Measurements from ENCODE around the gene ABTB1.
A peak's percentile ranks its signal among the peaks of the same experiment; 100 is the strongest.

Gene ABTB1

DNA sequence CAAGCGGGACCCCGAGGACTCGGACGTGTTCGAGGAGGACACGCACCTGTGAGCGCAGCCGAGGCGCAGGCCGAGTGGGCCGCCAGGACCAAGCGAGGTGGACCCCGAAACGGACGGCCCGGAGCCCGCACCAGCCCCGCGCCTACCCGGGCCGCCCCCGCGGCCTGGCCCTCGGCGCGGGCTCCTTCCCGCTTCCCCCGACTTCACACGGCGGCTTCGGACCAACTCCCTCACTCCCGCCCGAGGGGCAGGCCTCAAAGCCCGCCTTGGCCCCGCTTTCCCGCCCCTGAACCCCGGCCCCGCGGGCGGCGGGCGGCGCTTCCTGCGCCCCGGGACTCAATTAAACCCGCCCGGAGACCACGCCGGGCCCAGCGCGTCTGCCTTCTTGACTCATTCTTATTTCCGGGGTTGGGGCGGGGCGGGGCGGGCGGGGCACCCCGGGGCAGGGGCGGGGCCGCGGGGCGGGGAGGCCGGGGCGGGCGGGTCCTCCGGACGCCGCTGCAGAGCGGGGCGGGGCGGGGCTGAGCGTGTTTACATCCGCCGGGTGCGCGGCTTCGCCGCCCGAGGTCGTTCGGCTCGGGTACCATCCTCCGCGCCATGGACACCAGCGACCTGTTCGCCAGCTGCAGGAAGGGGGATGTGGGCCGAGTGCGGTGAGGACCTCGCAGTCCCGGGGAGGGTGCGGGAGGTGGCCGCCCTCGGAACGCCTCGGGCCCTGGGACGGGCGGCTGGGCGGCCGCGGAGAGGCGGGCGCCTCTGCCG lies at the start of gene ABTB1:
ABTB1 (plus strand) TSS at position 524 of the 762 bp plus-strand sequence; CDS start at position 598, 74 bp downstream.
- DNase-seq = peak; percentile 70 to 89 (median 76)

DNA sequence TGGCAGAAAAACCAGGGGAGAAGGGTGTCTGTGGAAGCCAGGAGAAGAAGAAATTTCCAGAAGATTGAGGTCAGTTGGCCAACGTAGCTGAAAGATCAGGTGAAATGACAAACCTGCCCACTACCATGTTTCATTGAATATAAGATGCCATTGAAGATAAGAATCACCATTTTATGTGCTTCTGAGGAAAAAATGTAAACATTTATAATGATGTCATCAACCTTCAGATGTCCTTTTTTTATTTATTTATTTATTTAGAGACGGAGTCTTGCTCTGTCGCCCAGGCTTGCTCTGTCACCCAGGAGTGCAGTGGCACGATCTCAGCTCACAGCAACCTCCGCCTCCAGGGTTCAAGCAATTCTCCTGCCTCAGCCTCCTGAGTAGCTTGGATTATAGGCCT lies 48.7 kb upstream of the ABTB1 start:
- no peak for DNase-seq

DNA sequence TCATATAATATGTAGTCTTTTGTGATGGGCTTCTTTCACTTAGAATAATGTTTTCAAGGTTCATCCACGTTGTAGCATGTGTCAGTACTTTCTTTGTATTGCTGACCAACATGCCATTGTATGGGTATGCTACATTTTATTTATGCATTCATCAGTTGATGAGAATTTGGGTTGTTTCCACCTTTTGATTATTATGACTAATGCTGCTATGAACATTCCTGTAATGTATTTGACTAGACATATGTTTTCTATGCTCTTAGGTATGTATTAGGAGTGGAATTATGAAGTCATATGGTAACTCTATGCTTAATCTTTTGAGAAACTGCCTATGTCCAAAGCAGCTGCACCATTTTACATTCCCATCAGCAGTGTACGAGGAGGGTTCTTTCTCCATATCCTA lies 46.9 kb upstream of the ABTB1 start:
- DNase-seq = no peak

DNA sequence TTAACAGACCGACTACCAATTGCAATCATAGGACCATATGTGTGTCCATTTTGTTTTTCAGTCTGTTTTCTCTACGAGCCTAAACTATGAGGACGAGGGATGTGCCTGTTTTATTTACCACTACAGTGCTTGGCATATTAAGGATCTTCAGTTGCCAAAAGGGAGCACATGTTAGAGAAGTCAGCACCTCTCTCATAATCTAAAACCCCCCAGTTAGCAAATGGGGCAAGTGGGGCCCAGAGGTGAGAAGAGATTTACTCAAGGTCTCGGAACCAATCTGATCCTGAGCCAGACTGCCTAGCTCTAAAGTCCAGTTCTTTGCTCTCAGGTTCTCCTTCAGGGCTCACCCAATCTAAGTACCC lies 44.3 kb upstream of the ABTB1 start:
- DNase-seq = no peak

DNA sequence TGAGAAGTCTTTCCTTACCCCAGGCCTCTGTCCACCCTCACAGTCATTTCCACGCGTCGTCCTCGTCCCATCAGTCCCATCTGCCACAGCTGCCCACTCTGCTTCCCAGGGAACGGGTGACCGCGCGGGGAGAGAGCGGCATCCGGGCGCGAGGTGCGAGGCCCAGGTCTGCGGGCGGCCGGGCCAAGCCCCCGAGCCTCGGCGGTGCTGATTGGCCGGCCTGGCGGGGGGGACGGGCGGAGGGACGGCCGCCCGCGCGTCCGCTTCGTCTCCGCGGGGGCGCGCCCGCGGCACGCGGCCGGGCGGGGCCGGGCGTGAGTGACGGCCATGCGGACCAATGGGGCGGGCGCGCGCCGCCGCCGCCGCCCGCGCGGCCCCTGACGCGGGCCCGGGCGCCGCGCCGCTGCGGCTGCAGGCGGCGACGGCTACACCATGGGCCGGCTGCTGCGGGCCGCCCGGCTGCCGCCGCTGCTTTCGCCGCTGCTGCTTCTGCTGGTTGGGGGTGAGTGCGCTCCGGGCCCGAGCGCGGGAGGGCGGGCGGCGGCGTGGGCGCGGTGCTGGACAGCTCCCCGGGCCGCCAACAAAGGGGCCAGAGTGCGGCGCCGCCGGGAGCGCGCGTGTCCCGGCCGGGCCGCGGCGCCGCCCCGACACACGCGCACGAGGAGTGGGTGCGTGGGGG lies 43.8 kb upstream of the ABTB1 start, which contains the start of gene PODXL2:
PODXL2 (plus strand) TSS at position 398 of the 679 bp plus-strand sequence; CDS start at position 433, 35 bp downstream.
- peak in 1 of 4 experiments; percentile 25 for DNase-seq

DNA sequence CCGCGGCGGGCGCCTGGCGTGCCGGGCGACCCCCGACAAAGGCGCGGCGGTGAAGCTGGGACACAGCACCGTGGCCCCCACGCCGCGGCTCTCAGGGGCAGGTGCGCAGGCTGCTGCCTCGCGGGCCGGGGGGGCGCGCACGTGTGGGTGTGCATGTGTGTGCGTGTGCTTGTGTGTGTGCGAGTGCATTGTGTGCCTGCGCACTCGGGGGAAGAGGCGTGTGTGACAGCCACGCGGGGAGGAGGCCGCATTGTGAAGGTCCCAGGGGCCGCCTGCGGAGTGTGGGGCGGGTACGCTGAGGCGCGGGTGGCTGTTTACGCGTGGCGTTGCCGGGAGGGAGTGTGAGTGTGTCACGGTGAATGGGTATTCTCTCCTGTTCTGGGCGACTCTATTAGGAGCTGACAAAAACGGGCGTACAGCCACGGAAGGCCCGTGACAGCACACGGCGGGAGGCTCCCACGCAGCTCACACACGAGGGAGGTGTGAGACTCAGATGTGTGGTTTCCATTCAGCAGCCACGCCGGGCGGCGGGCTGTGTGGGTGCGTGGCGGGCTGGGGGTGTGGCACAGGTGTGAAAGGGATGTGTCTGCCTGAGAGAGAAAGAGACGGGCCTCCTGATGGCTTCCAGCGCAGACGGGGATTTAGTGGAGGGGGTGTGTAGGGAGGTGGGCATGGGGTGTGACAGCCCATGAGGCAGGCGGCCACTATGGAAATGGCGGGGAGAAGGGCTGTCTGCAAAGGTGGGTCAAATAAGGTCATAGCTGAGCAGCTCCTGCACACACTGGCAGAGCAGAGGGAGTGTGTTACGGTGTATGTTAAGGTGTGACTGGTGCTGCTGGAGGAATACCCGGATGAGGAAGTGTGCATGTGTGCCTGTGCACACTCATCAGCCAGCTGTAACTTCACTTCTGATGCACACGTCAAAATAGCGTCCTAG lies 43.0 kb upstream of the ABTB1 start:
- peak in 2 of 4 experiments; percentile 5 to 19 for DNase-seq

DNA sequence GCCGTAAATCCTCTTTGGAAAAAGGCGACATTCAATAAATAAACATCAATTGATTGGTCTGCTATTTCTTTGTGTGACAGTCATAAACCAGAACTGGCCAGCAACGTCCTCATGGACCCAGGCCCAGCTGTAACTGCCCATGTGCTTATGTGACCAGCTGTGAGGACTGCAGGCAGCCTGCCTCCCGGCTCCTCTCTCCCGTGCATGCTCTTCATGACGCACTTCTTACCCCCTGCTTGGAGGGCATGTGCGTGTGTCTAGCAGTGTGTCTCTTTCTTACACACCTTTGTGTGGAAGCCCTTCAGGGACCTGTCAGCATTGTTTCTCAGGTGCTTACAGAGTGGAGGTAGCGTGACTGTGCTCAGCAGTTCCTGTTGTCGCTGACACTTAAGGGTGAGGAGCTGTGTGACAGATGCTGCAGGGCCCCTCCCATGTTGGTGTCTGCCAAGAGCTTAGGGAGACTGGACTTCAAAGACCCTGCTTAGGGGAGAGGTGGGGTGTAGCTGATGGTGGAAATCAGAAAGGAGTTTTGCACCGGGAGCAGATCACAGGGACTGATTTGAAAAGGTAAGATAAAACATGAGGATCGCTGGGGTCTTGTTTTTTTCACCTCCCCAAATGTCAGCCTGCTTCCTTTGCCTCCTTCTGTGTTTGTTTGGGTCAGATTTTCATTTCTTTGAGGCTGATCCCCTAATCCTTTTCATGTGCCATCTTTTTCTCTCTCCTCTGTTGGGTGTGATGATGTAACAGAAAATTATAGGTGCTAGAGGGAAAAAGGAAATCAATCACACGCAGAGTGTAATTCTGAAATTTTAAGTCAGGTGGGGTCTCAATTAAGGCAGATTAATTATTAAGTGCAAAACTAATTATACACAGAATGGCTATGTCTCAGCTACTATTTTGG lies 41.7 kb upstream of the ABTB1 start:
- DNase-seq = no peak

DNA sequence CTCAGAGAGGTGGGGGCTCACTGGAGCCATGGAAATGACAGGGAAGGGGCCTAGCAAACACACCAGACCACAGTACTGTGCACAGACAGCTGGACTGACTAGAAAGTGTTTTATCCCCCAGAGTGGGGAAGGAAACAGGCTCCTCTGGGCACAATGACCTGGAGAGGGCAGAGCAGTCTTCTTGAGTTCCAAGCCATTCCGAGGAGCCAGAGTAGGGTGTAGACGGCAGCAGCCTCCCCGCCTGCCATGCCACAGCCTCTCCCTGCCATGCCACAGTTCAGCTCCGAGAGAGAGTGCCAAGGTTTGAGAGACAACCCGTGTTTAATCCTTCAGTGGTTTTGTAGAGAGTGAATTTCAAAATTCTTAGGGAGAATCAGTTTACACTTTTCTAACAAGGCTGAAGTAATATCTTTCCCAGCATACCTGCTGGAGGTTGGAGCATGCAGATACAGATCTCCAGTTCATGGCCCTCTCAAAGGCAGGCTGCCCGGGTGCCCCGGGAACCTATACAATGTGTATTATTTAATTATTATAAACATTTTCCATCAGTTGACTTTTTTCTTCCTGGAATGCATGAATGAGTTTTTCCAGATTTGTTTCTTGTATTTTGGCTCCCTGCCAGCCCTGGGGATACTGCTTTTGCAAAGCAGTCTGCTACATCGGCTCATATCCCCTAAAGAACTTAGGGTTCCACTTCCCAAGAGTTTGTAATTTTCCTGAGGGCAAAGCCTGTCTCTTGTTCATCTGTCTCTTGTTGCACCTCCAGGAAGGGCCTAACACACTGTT lies 40.5 kb upstream of the ABTB1 start:
- DNase-seq = no peak

DNA sequence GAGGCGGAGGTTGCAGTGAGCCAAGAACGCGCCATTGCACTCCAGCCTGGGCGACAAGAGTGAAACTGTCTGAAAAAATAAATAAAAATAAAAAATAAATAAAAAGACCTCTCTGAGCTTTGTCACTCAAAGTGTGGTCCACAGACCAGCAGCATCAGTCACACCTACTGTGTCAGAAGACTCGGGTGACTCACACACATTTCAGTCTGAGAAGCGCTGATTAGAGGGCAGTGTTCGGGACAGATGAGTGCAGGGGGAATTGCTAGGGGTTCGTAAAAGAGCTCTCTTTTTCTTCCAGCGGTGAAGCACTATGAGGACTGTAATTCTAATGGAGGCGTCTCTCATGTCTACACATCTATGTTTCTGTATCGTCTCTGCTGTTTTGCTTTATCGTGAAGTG lies 38.1 kb upstream of the ABTB1 start:
- no peak for DNase-seq

DNA sequence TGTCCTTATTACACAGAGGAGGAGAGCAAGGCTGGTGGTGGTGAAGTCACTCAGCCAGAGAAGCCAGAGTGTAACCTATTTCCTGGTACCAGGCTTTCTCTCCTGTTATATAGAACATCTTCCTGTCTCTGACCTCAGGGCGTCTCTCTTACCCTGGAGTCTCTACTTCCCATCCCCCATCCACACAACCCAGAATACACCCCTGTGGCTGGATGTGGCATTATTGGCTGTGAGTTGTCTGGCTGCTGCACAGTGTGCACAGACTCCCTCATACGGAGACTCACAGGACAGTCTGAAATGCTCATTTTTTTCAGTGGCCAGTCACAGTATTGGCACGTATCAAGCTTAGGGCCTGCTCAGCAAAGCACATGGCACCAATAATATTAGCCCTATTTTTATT lies 35.2 kb upstream of the ABTB1 start:
- no peak for DNase-seq

DNA sequence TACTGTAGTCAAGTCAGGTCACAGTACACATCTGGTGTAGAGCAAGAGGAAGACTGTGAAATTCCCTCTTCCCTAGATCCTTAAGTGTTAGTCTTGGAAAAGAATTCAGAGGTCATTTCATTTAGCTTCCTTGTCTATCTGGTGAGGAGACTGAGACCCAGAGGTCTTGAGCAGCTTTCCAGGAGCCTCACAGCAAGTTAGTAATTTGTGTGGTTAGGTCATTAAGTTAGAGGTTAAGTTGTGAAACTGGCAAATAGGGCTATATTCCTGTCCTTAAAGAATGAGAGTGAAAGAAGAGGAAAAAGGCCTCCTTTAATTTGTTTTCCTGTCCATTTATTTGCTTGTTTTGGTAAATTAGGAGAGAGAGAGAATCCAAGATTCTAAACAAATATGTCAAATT lies 34.8 kb upstream of the ABTB1 start:
- DNase-seq = no peak

DNA sequence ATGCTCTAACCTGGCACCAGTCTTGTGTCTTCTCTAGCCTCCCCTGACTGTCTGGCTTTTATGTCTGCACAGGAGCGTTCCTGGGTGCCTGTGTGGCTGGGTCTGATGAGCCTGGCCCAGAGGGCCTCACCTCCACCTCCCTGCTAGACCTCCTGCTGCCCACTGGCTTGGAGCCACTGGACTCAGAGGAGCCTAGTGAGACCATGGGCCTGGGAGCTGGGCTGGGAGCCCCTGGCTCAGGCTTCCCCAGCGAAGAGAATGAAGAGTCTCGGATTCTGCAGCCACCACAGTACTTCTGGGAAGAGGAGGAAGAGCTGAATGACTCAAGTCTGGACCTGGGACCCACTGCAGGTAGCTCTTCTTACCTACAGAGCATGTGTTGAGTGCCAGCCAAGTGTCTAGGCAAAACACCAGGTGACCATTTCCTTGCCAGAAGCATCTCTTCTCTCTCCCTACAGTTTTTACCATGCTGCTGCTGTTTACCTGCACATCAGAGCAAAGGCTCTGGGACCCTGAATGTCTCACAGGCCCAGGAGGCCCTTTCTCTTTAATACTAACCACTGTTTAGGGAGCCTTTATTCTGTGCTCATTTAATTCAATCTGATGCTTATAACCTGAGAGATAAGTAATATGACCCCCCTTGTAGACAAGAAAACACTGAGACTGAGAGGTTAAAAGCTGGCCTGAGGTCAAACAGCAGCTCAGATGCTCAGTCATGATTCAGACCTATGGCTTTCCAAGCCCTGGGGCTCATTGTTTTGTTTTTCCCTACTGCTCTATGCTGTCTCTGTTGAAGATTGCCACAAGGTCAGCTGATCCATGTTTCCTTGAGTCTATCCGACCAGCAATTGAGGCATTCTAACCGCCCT lies 33.3 kb upstream of the ABTB1 start:
- no peak for DNase-seq

DNA sequence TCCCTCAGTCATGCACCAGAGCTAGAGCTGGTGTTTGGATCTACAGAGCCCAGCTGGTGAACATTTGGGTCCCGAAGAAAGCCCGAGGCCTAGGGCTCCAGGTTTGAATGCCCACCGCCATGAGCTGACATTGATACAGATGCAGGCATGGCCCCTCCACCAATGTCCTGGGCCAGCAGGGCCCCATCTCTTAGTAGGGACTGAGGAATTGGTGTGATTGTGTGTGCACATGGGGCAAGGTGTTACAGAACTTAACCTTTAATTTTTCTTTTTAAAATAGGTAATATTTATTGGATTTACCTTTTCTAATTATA lies 32.8 kb upstream of the ABTB1 start:
- no peak for DNase-seq

DNA sequence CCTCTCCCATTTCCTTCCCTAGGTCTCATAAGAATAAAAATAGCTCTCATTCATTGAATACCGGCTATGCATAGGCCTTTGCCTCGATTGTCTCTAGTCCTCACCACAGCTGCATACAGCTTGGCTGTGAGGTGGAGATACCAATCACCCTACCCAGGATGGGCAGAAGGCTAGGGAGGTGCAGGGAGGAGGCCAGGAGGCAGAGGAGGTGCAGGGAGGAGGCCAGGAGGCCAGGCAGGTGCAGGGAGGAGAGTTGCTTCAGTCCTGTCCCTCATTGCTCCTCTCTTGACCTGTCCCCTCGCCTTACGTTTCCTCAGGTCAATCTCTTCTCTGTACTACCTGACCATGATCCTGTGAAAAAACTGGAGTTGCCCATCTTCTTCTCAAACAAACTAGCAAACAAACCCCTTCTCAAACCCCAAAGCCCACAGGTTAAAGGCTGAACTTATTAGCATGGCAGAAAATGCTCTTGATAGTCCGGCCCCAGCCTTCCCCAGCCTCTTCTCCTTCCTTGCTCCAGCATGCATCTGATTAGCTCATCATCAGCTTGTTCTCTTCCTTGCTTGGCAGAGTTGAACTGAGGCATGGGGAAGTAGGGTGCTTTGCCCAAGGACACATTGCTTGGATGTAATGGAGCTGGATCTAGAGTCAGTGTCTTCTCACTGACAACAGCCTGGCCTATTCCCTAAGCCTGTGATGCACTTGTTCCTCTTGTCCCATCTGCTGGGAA lies 27.9 kb upstream of the ABTB1 start:
- no peak for DNase-seq

DNA sequence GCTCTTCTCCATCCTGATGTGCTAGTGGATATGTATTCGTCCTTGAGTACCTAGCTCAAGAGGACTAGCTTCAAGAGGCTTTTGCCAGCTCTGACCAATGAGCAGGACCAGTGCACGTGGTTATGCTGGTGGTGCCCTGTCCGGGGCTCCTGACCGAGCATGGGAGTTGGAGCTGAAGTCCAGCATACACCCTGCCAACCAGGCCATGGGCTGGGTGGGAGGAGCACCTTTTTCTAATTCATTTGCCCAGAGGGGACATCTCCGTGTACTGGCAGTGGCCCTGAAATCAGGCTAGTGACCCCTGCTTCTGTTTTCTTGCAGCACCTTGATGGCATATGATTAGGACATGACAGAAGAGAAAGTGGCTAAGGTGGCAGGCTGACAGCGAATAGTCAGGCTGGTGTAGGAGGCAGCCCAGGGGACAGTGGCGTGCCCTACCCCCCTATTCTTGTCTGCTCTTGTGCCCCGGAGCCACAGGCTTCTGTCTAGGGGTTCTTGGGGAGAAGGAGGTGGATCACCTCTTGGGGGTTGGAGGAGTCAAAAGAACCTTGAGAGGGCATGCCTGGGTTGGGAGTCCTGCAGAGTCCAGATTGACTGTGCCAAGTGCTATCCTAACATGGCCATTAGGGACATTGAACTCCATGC lies 27.3 kb upstream of the ABTB1 start:
- no peak for DNase-seq

DNA sequence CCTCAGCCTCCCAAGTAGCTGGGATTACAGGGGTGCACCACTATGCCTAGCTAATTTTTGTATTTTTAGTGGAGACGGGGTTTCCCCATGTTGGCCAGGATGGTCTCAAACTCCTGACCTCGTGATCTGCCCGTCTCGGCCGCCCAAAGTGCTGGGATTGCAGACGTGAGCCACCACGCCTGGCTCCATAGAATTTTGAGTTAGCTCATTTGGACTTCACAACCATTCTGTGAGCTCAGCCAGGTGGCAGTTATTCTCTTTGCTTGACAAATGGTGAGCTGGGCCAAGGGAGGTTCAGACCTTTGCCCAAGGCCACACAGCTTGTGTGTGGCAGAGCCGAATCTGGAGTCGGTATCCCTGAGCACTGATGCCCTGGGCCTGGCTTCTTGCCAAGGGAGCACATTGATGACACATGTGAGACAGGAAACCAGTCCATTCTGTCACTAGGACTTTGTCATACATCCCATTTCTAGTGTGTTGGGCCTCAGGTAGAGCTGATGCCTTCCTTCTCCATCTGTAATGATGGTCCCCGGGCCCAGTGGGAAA lies 26.2 kb upstream of the ABTB1 start:
- no peak for DNase-seq

DNA sequence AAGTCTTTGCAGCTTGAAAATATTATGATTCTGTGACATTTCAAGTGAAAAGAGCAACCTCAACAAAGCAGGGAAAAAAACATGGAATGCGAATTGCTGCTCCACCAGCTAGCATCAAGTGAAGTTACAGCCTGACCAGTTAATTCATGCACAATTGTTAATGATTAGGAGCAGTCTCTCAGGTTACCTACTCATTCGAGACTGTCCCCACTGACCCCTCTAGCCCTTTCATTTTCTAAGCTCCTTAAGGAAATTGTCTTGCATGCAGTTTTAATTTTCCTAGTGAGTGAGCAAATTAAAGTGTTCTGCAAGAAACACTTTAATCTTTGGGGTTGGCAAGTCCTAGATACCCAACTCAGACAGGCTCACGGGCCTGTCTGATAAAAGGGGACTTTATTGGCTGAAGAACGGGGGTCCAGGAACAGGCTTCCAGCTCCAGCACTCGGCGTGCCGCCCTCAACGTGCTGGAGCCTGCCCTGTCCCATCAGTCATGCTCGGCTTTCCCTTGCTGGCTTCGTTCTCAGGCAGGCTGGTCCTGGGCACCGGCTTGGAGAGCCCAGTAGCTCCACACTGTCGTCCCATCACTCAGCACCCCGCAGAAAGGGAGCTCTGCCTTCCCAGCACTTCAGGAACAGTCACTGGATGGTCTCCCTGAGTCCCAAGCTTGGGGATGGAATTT lies 25.4 kb upstream of the ABTB1 start:
- no peak for DNase-seq

DNA sequence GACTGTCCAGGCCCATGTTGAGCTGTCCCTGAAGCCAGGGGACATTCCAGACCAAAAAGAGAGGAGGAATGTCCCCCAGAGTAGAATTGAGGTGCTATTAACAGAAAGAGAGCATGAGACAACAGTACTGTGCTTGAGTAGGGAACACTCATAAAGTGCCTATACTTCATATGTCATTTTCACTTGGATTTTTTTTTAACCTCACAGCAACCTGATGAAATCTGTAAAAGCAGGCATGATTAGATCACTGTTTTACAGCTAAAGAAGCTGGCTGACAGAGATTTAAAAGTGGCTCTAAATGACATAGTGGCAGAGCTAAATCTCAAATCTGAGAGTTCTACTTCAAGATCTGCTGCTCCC lies 24.9 kb upstream of the ABTB1 start:
- no peak for DNase-seq

DNA sequence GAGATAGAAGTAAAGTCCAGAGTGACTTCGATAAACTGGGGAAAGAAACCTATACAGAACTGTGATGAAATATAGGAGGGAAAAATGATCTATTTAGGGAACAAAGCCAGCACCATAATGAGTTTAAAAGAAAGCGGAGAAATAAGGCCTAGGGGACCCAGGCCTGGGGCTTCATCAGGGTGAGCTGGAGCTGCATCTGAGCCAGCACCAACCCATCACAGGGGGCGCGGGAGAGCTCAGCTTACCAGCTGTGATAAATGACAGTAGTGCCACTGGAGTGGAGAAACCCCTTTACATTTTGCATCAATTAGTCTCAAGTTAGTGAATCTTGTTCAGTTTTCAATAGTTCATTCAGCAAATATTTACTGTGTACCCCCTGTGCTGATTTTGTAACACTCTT lies 22.5 kb upstream of the ABTB1 start:
- no peak for DNase-seq
